A673 (cell line): ENCODE results near the gene SND1. TPM values are rescaled to one million over a fixed set of nuclear protein-coding genes. Genes with fewer than 3 reads are reported as not detected.

Experiments used
- BruUV-seq: library from RNA; stranded (reverse); fragments of 400-500 nt; replicated peaks from 2 replicates; lab custom pipeline; 2021; lab: Mats Ljungman, UMichigan
- CTCF ChIA-PET: fragments of 300-600 bp; sonication (Branson Sonifier 250); formaldehyde crosslinking; loops from one replicate; lab custom pipeline; 2022; ENCODE audit warnings: antibody characterized with exemption; lab: Charles Lee
- POLR2A ChIA-PET: fragments of 300-600 bp; sonication (Branson Sonifier 250); formaldehyde crosslinking; loops from one replicate; lab custom pipeline; 2022; ENCODE audit warnings: antibody characterized with exemption; ENCODE audit not compliant: low non-redundant PET; lab: Charles Lee
- DNase-seq: peaks from one replicate; pipeline ENCODE4 v3.0.0-alpha.2; 2015; ENCODE audit warnings: low spot score
- H3K27ac ChIP-seq: fragments of 200-600 bp; sonication (generic); 2 replicates; pipeline ENCODE4 v1.5.1; 2016; ENCODE audit warnings: mixed run types, low read depth, mild to moderate bottlenecking, mixed read lengths, antibody characterized with exemption, low read length; ENCODE audit not compliant: poor library complexity, severe bottlenecking
- H3K27me3 ChIP-seq: fragments of 200-600 bp; sonication (generic); replicated peaks from 2 replicates; pipeline ENCODE4 v1.6.1; 2017; ENCODE audit warnings: mixed run types, low read depth, mild to moderate bottlenecking, mixed read lengths, antibody characterized with exemption, low read length; ENCODE audit not compliant: insufficient read depth, poor library complexity
- H3K36me3 ChIP-seq: fragments of 200-600 bp; sonication (generic); 2 replicates; pipeline ENCODE4 v1.6.1; 2016; ENCODE audit warnings: mixed run types, mild to moderate bottlenecking, mixed read lengths, antibody characterized with exemption, low read length; ENCODE audit not compliant: insufficient read depth, poor library complexity, severe bottlenecking
- H3K4me1 ChIP-seq: fragments of 200-600 bp; sonication (generic); 2 replicates; pipeline ENCODE4 v1.6.1; 2017; ENCODE audit warnings: mixed run types, mild to moderate bottlenecking, mixed read lengths, antibody characterized with exemption, low read length; ENCODE audit not compliant: insufficient read depth, poor library complexity, severe bottlenecking
- H3K4me3 ChIP-seq: fragments of 200-600 bp; sonication (generic); 2 replicates; pipeline ENCODE4 v1.5.1; 2016; ENCODE audit warnings: low read depth, mixed run types, mild to moderate bottlenecking, mixed read lengths, low read length; ENCODE audit not compliant: poor library complexity, severe bottlenecking
- H3K9me3 ChIP-seq: fragments of 200-600 bp; sonication (generic); 2 replicates; pipeline ENCODE4 v1.6.1; 2016; ENCODE audit warnings: mixed run types, low read depth, mild to moderate bottlenecking, mixed read lengths, antibody characterized with exemption, low read length; ENCODE audit not compliant: poor library complexity, severe bottlenecking
- CTCF ChIP-seq: fragments of 300-800, 200-600 bp; sonication (generic); conservative IDR thresholded peaks from 2 replicates; pipeline ENCODE4 v1.5.1; 2017; ENCODE audit warnings: low read depth, mild to moderate bottlenecking, antibody characterized with exemption, low read length, moderate library complexity, mixed read lengths
- EZH2 ChIP-seq: fragments of 200-600 bp; sonication (generic); IDR thresholded peaks from 2 replicates; pipeline ENCODE4 v1.6.1; 2017; ENCODE audit warnings: borderline replicate concordance, low read depth, mild to moderate bottlenecking, mixed read lengths, antibody characterized with exemption, low read length; ENCODE audit not compliant: poor library complexity, severe bottlenecking
- intact Hi-C: fragments of 100-400 bp; cut with micrococcal nuclease; formaldehyde crosslinking; loops from one replicate; pipeline ENCODE4 v1.10.0; 2022; ENCODE audit not compliant: unreplicated experiment
- total RNA-seq: library from RNA; stranded (reverse); gene quantifications from 2 replicates; pipeline ENCODE4 v1.2.3, GENCODE V29; 2021

SND1 gene
- total RNA-seq, 1 experiment from 2014 or later: 177 TPM

GRCh38 chr7:127840226-127840951, 188.4 kb downstream of the SND1 start:
- peaks cover 5% of the 10 kb centered on the region for H3K9me3 ChIP-seq
- no peaks in the 10 kb centered on the region for H3K27me3 ChIP-seq
- no peak for TF ChIP-seq CTCF
- no peak for TF ChIP-seq EZH2
- ChIA-PET POLR2A (interaction anchor here (0.6 kb wide), 1 partner anchor 50 kb away, joined by 3 read pairs; no protein-coding TSS in a partner anchor), CTCF (no interaction called here)
- no peak overlapping the region for H3K4me3 ChIP-seq
- no TSS peak for BruUV-seq
- DNase-seq: no peak
- intact Hi-C loops: no loop called here
- no peaks in the 10 kb centered on the region for H3K36me3 ChIP-seq
- H3K27ac ChIP-seq: no peak overlapping the region
- no peaks in the 10 kb centered on the region for H3K4me1 ChIP-seq

GRCh38 chr7:127844165-127844564, 192.2 kb downstream of the SND1 start:
- CTCF ChIA-PET: no interaction called here
- no TSS peak for BruUV-seq
- intact Hi-C loops: no loop called here
- H3K27me3 ChIP-seq: no peaks in the 10 kb centered on the region
- no peak for TF ChIP-seq CTCF
- DNase-seq: no peak
- no peaks in the 10 kb centered on the region for H3K36me3 ChIP-seq
- H3K9me3 ChIP-seq: no peaks in the 10 kb centered on the region
- peaks cover 10% of the 10 kb centered on the region for H3K4me1 ChIP-seq
- POLR2A ChIA-PET: interaction anchor here (0.5 to 0.8 kb wide), 3 partner anchors 26 to 104 kb away, joined by 3 to 6 read pairs (median 4); no protein-coding TSS in a partner anchor
- no peak overlapping the region for H3K27ac ChIP-seq
- H3K4me3 ChIP-seq: no peak overlapping the region

GRCh38 chr7:127844707-127845331, 192.8 kb downstream of the SND1 start:
- intact Hi-C loops: no loop called here
- ChIA-PET POLR2A (interaction anchor here (0.5 to 0.8 kb wide), 2 partner anchors 28 to 105 kb away, joined by 3 to 6 read pairs; no protein-coding TSS in a partner anchor), CTCF (no interaction called here)
- TF ChIP-seq CTCF (no peak), EZH2 (no peak)
- peaks cover 10% of the 10 kb centered on the region for H3K4me1 ChIP-seq
- no TSS peak for BruUV-seq
- H3K9me3 ChIP-seq: no peaks in the 10 kb centered on the region
- H3K27me3 ChIP-seq: no peaks in the 10 kb centered on the region
- H3K36me3 ChIP-seq: no peaks in the 10 kb centered on the region
- no peak overlapping the region for H3K27ac ChIP-seq
- DNase-seq: no peak
- H3K4me3 ChIP-seq: no peak overlapping the region
